Lower lobe of right lung (tissue), 2 donors: ENCODE data around the gene ARHGAP11A. TPM values are rescaled to one million over a fixed set of nuclear protein-coding genes. Genes with fewer than 3 reads are reported as not detected.
"Not testable (repeated sequence)": the region's sequence is repeated elsewhere in the genome, so short reads cannot be mapped to it uniquely, and the experiment has no call there.

Source experiments
- ATAC-seq, 2 donors: fragments of 200-7000 bp; cut with Tn5 transposase; one replicate each; pipeline ENCODE4 v1.9.1; 2020 to 2022; ENCODE audit warnings: mild to moderate bottlenecking in 2 of 2, moderate library complexity in 2 of 2
- DNase-seq: peaks from one replicate; pipeline ENCODE4 v3.0.0-alpha.2; 2020
- H3K27ac ChIP-seq: fragments of 200-600 bp; one replicate; pipeline ENCODE4 v1.8.0; 2022
- H3K27me3 ChIP-seq: fragments of 200-600 bp; one replicate; pipeline ENCODE4 v1.8.0; 2022; ENCODE audit warnings: low read depth
- H3K36me3 ChIP-seq: fragments of 200-600 bp; one replicate; pipeline ENCODE4 v1.8.0; 2022; ENCODE audit warnings: mild to moderate bottlenecking
- H3K4me1 ChIP-seq: fragments of 200-600 bp; one replicate; pipeline ENCODE4 v1.8.0; 2022
- H3K4me3 ChIP-seq: fragments of 200-600 bp; one replicate; pipeline ENCODE4 v1.8.0; 2022; ENCODE audit warnings: mild to moderate bottlenecking
- H3K9me3 ChIP-seq: fragments of 200-600 bp; one replicate; pipeline ENCODE4 v1.8.0; 2022
- intact Hi-C: fragments of 100-400 bp; cut with DNase I; formaldehyde crosslinking; loops from one replicate; pipeline ENCODE4 v1.11.0; 2022
- long read RNA-seq: library from polyadenylated mRNA; unstranded; transcript quantifications from one replicate; pipeline ENCODE4 v2.0.0, GENCODE V29; 2021
- total RNA-seq: library from RNA; stranded (reverse); fragmentation: NEBNext Ultra II Directional; extraction: Animal tissue kit (Norgen Biotek cat#: 25700); gene quantifications from one replicate; pipeline ENCODE4 v1.2.1, GENCODE V29; 2021
- TF ChIP-seq, protein P1 (sequence below): fragments of 200-600 bp; IDR thresholded peaks from one replicate; pipeline ENCODE4 v1.8.0; 2022; ENCODE audit warnings: antibody characterized with exemption, mild to moderate bottlenecking
- donor health status: DM: no; HTN: yes; CAD: no; lungs with severe emphysema.

Gene ARHGAP11A, protein sequence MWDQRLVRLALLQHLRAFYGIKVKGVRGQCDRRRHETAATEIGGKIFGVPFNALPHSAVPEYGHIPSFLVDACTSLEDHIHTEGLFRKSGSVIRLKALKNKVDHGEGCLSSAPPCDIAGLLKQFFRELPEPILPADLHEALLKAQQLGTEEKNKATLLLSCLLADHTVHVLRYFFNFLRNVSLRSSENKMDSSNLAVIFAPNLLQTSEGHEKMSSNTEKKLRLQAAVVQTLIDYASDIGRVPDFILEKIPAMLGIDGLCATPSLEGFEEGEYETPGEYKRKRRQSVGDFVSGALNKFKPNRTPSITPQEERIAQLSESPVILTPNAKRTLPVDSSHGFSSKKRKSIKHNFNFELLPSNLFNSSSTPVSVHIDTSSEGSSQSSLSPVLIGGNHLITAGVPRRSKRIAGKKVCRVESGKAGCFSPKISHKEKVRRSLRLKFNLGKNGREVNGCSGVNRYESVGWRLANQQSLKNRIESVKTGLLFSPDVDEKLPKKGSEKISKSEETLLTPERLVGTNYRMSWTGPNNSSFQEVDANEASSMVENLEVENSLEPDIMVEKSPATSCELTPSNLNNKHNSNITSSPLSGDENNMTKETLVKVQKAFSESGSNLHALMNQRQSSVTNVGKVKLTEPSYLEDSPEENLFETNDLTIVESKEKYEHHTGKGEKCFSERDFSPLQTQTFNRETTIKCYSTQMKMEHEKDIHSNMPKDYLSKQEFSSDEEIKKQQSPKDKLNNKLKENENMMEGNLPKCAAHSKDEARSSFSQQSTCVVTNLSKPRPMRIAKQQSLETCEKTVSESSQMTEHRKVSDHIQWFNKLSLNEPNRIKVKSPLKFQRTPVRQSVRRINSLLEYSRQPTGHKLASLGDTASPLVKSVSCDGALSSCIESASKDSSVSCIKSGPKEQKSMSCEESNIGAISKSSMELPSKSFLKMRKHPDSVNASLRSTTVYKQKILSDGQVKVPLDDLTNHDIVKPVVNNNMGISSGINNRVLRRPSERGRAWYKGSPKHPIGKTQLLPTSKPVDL
- 4.9 TPM for total RNA-seq
- long read RNA-seq, full-length matches to known transcripts, result 2 of 2 reads
- long read RNA-seq, partial matches to known transcripts, result 0 of 2 reads
- long read RNA-seq, other reads (novel, unspliced or antisense), result 0 of 2 reads

DNA sequence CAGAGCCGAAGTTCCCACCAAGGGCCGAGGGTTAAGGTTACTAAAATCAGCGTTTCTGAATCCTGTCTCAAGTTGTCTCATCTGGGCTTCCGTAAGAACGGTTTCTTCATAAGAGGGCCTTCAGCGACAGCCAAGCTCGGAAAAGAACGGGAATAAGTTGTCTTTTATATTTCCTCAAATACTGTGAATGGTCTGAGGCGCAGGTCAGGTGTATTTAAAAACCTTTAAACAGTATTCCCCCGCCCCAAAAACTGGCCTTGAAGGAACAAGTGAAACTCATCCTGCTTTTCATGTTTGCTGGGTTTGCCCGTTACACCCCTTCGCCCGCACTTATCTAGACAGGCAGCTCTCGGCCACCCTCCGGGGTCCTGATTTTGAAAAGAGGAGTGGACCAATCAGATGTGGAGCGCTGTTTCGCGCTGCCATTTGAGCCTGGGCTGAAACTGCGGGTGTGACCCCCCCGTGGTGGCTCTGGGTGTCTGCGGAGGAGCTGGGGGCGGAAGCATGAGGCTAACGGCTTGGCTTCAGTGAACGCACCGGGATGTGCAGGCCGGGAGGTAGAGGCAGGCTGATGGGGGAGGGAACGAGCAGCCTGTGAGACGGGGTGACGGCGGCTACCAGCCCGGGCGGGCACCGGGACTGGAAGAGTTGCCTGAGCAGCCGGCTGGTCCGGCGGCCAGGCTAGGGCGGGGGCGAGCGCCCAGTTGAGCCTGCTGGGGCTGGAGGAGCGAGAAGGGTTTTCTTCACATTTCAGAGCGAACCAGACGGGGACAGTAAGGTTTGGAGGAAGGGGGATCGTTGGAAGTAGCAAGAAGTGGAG is at the start of gene ARHGAP11A:
ARHGAP11A (plus strand) TSS at position 454 of the 820 bp plus-strand sequence. CDS start 708 bp downstream, outside the sequence.
- Histone ChIP-seq H3K27ac (peak within 1 kb of the TSS; percentile 75), H3K4me3 (peak within 1 kb of the TSS; percentile 58)
- H3K9me3 ChIP-seq, H3K4me1 ChIP-seq, intact Hi-C loops, H3K27me3 ChIP-seq, H3K36me3 ChIP-seq: not testable (repeated sequence)
- ATAC-seq (peak; percentile 95 to 96), DNase-seq (peak; percentile 79)

DNA sequence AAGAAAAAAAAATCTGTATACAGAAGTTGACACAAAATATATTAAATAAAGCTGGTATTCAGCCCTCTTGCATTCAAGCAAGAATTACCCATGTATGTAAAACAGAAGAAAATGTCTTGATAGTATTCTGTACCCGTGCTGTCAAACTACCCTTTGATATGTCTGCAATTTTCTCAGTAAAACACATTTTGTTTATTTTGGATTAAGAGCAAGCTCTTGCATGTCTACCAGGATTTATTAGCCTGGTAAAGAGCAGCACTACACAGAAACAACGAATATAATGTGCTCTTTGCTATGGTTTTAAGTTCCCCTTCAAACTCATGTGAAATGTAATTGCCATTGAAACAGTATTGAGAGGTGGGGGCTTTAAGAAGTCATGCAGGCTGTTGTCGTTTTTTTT is 46.3 kb upstream of the ARHGAP11A start:
- H3K4me1 ChIP-seq, H3K4me3 ChIP-seq, intact Hi-C loops, DNase-seq, H3K36me3 ChIP-seq, H3K27ac ChIP-seq, ATAC-seq, H3K9me3 ChIP-seq, H3K27me3 ChIP-seq: not testable (repeated sequence)

DNA sequence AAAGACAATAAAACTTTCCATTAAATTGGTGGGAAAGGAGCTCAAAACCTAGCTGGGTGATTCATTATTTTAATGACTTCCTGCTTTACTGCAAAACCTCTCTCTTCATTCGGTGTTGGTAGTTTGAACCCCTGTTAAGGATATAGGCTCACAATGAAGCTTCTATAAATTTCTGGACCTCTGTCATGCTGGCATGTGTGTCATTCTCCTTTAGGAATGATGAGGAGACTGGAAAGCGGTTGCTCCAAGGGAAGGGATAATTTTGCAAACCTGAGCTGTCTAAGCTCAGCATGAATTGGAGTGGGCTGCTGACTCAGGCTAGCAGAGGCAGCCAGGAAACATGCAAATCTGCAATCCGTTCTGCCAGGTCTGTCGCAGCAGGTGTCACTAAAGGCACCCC is 36.8 kb upstream of the ARHGAP11A start:
- H3K9me3 ChIP-seq, H3K27ac ChIP-seq, H3K36me3 ChIP-seq, H3K4me3 ChIP-seq, H3K27me3 ChIP-seq, H3K4me1 ChIP-seq, ATAC-seq, intact Hi-C loops, DNase-seq: not testable (repeated sequence)

DNA sequence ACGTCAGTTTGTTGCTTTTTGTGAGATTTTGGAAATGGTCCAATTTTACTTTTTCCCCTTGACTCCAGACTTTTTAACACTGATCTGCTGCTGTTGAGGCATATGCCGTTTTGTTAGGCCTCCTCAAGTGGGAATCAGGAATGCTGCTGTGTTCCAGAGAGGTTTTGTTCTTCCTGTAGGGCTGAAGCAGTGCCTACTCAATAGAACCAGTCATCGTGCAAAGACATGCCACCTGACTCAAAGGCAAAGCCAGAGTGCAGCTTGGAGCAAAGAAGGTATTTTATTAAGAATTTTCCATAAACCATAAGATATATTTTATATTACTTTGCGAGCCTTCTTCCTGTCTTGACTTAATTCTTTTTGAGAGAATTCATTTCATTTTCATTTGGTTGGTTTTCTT is 29.5 kb upstream of the ARHGAP11A start:
- DNase-seq, H3K27ac ChIP-seq, ATAC-seq: not testable (repeated sequence)

DNA sequence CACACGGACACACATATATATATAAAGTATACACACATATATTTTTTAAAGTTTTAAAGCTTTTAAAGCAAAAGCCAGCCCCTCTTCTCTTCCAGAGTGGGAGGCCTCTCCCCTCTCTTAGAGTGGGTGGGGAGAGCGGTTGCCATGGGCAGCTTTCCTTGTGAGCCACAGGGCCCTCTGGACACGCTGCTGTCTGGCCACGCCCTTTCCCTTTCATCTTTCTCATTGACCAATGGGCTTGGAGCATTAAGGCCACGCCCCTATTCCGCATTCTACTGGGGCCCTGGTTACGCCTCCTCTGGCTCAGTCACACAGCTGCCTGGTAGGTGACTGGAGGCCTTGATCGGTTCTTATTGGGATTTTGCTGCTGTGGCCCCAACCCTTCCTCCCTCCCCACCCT is 22.2 kb upstream of the ARHGAP11A start, which contains the start of gene GOLGA8N:
GOLGA8N (plus strand) TSS at position 306 of the 400 bp plus-strand sequence.
- intact Hi-C loops, ATAC-seq, H3K27ac ChIP-seq, H3K27me3 ChIP-seq, H3K4me1 ChIP-seq, H3K4me3 ChIP-seq, H3K36me3 ChIP-seq, H3K9me3 ChIP-seq, DNase-seq: not testable (repeated sequence)

More for the DNA sequence above, 29.5 kb upstream of the ARHGAP11A start:
- H3K36me3 ChIP-seq, H3K4me3 ChIP-seq, H3K4me1 ChIP-seq, H3K9me3 ChIP-seq, intact Hi-C loops, H3K27me3 ChIP-seq: not testable (repeated sequence)

DNA sequence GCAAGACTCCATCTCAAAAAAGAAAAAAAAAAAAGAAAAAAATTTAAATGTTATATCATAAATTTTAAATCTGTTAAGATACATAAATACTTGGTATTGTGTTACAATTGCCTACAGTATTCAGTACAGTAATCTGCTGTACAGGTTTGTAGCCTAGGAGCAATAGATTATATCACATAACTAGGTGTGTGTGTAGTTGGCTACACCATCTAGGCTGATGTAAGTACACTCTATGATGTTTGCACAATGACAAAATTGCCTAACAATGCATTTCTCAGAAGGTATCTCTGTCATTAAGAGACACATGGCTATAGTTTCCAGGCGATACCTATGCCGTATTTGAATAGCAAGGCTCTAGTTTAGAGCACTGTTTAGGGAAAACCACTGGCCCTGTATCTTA is 5.8 kb upstream of the ARHGAP11A start:
- H3K27me3 ChIP-seq, H3K4me3 ChIP-seq, H3K27ac ChIP-seq, H3K36me3 ChIP-seq, intact Hi-C loops, H3K9me3 ChIP-seq, DNase-seq, H3K4me1 ChIP-seq: not testable (repeated sequence)
- peak in 1 of 2 donors; percentile 7 for ATAC-seq

DNA sequence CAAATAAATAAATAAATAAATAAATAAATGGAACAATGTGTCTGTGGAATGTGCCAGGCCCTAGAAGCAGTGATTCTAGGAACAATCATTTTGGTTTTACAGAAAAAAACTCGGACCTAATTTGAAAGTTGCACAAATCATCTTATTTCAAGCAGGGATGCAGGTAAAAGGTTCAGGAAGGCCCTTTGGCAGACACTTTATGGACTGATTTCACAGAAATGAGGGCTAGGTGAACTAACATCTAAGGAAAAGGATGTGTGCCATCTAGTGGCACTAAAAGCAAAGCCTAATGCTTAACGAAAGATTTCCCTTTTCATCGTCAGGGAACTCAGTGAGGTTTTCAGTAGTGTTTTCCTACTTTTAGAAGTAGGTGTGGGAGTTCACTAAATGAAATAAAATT is 4.6 kb upstream of the ARHGAP11A start:
- intact Hi-C loops, H3K27me3 ChIP-seq, H3K27ac ChIP-seq, H3K36me3 ChIP-seq, H3K9me3 ChIP-seq, DNase-seq, H3K4me1 ChIP-seq, H3K4me3 ChIP-seq: not testable (repeated sequence)
- peak; percentile 19 to 31 for ATAC-seq
- TF ChIP-seq, protein P1, sequence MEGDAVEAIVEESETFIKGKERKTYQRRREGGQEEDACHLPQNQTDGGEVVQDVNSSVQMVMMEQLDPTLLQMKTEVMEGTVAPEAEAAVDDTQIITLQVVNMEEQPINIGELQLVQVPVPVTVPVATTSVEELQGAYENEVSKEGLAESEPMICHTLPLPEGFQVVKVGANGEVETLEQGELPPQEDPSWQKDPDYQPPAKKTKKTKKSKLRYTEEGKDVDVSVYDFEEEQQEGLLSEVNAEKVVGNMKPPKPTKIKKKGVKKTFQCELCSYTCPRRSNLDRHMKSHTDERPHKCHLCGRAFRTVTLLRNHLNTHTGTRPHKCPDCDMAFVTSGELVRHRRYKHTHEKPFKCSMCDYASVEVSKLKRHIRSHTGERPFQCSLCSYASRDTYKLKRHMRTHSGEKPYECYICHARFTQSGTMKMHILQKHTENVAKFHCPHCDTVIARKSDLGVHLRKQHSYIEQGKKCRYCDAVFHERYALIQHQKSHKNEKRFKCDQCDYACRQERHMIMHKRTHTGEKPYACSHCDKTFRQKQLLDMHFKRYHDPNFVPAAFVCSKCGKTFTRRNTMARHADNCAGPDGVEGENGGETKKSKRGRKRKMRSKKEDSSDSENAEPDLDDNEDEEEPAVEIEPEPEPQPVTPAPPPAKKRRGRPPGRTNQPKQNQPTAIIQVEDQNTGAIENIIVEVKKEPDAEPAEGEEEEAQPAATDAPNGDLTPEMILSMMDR, result peak; percentile 39

DNA sequence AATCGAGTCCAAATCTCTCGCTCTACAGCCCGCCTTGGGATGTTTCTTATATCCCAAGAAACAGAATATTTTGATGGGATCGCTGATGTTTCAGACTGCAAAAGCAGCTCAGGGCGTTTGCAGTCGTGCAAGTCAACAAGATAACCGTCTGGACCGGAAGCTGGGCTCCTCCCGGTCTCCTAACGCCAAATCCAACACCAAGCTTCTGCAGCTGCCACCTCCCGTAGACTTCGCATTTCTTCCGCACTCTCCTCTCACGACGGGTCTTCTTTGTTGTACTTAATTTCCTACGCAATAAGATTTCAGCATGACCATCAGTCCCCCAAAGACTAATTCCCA is 623 bp upstream of the ARHGAP11A start:
- Histone ChIP-seq H3K4me3 (peak overlapping the region; percentile 58), H3K27ac (peak overlapping the region; percentile 75)
- H3K4me1 ChIP-seq, H3K27me3 ChIP-seq, H3K36me3 ChIP-seq, H3K9me3 ChIP-seq, intact Hi-C loops: not testable (repeated sequence)
- ATAC-seq (peak; percentile 69 to 85), DNase-seq (peak; percentile 56)

DNA sequence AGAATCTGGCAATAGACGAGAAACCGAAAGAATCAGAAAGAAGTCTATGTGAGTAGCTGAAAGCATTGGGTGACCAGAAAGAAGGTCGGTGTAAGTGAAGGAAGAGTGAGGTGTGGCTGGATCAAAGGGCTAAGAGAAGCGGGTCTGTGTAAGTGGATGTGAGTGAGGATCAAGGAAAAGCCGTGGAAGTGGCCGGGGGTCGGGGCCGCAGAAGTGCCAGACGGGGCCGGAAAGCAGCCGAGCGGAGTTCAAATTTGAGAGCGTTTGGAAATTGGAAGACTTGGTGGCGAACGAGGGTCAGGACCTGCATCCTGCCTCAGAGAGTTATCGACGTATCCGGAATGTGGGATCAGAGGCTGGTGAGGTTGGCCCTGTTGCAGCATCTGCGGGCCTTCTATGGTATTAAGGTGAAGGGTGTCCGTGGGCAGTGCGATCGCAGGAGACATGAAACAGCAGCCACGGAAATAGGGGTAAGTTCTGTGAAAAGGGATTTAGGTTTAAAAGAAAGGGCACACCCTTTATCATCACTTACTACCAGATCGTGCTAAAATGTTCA is 645 bp downstream of the ARHGAP11A start:
- H3K27ac ChIP-seq, intact Hi-C loops, DNase-seq, H3K27me3 ChIP-seq, H3K9me3 ChIP-seq, H3K36me3 ChIP-seq, H3K4me1 ChIP-seq: not testable (repeated sequence)
- peak in 1 of 2 donors; percentile 6 for ATAC-seq
- H3K4me3 ChIP-seq, result peak overlapping the region; percentile 58
